ENCODE results near the gene RAB32. TPM values are rescaled to one million over a fixed set of nuclear protein-coding genes. Genes with fewer than 3 reads are reported as not detected.
"Not testable (repeated sequence)": the region's sequence is repeated elsewhere in the genome, so short reads cannot be mapped to it uniquely, and the experiment has no call there.

Gene RAB32
- total RNA-seq, 4 donors from 2014 or later, result 18.0 to 30.3 (median 19.9) TPM

- Histone ChIP-seq H3K27ac (no peak overlapping the region), H3K27me3 (no peaks in the 10 kb centered on the region), H3K9me3 (no peaks in the 10 kb centered on the region), H3K4me3 (no peak overlapping the region), H3K36me3 (peaks cover 0 to 19% (median 0%) of the 10 kb centered on the region in 3 donors), H3K4me1 (no peaks in the 10 kb centered on the region)
- DNase-seq, result no peak
- TF ChIP-seq POLR2A (IDR thresholded peaks at IDR 0.05) (no peak), CTCF (IDR thresholded peaks at IDR 0.05) (no peak)
Measured at GRCh38 chr6:146553377-146554135, 9.9 kb downstream of the RAB32 start.

GRCh38 chr6:146560607-146561006 is 17.0 kb downstream of the RAB32 start:
- TF ChIP-seq CTCF (IDR thresholded peaks at IDR 0.05), result no peak
- no peak for TF ChIP-seq POLR2A (IDR thresholded peaks at IDR 0.05)
- Histone ChIP-seq H3K27ac (no peak overlapping the region), H3K9me3 (no peaks in the 10 kb centered on the region), H3K27me3 (no peaks in the 10 kb centered on the region), H3K4me1 (no peaks in the 10 kb centered on the region), H3K36me3 (no peaks in the 10 kb centered on the region), H3K4me3 (no peak overlapping the region)
- DNase-seq, result no peak

GRCh38 chr6:146566661-146567060 is 23.0 kb downstream of the RAB32 start:
- not testable (repeated sequence) for H3K27ac ChIP-seq, H3K4me1 ChIP-seq, H3K4me3 ChIP-seq, H3K27me3 ChIP-seq, DNase-seq, H3K36me3 ChIP-seq, H3K9me3 ChIP-seq

- H3K27me3 ChIP-seq, H3K9me3 ChIP-seq, H3K4me3 ChIP-seq, H3K4me1 ChIP-seq, DNase-seq, H3K36me3 ChIP-seq, H3K27ac ChIP-seq: not testable (repeated sequence)
Measured at GRCh38 chr6:146568619-146569018, 25.0 kb downstream of the RAB32 start.

- H3K9me3 ChIP-seq, result no peaks in the 10 kb centered on the region
- H3K36me3 ChIP-seq, result no peaks in the 10 kb centered on the region
- H3K27ac ChIP-seq, result no peak overlapping the region
- H3K27me3 ChIP-seq, result no peaks in the 10 kb centered on the region
- no peak for TF ChIP-seq CTCF (IDR thresholded peaks at IDR 0.05)
- no peak for TF ChIP-seq POLR2A (IDR thresholded peaks at IDR 0.05)
- H3K4me3 ChIP-seq, result no peak overlapping the region
- DNase-seq, result no peak
- no peaks in the 10 kb centered on the region for H3K4me1 ChIP-seq
Measured at GRCh38 chr6:146574211-146574610, 30.6 kb downstream of the RAB32 start.

- Histone ChIP-seq H3K36me3 (no peaks in the 10 kb centered on the region), H3K4me3 (no peak overlapping the region), H3K27me3 (no peaks in the 10 kb centered on the region), H3K9me3 (no peaks in the 10 kb centered on the region), H3K4me1 (no peaks in the 10 kb centered on the region), H3K27ac (no peak overlapping the region)
- no peak for DNase-seq
- TF ChIP-seq CTCF (IDR thresholded peaks at IDR 0.05), result no peak
Measured at GRCh38 chr6:146578054-146578453, 34.4 kb downstream of the RAB32 start.

- no peak overlapping the region for H3K27ac ChIP-seq
- no peaks in the 10 kb centered on the region for H3K36me3 ChIP-seq
- no peak overlapping the region for H3K4me3 ChIP-seq
- TF ChIP-seq CTCF (IDR thresholded peaks at IDR 0.05) (no peak), POLR2A (IDR thresholded peaks at IDR 0.05) (no peak)
- H3K4me1 ChIP-seq, result no peaks in the 10 kb centered on the region
- no peak for DNase-seq
- H3K27me3 ChIP-seq, result no peaks in the 10 kb centered on the region
- H3K9me3 ChIP-seq, result no peaks in the 10 kb centered on the region
Measured at GRCh38 chr6:146581968-146582367, 38.3 kb downstream of the RAB32 start.

All from Peyer's patch (tissue), 4 donors.